ENCODE results near the gene PYDC1. TPM values are rescaled to one million over a fixed set of nuclear protein-coding genes. Genes with fewer than 3 reads are reported as not detected.

Gene PYDC1
- total RNA-seq, 1 donor from 2014 or later = not detected

DNA sequence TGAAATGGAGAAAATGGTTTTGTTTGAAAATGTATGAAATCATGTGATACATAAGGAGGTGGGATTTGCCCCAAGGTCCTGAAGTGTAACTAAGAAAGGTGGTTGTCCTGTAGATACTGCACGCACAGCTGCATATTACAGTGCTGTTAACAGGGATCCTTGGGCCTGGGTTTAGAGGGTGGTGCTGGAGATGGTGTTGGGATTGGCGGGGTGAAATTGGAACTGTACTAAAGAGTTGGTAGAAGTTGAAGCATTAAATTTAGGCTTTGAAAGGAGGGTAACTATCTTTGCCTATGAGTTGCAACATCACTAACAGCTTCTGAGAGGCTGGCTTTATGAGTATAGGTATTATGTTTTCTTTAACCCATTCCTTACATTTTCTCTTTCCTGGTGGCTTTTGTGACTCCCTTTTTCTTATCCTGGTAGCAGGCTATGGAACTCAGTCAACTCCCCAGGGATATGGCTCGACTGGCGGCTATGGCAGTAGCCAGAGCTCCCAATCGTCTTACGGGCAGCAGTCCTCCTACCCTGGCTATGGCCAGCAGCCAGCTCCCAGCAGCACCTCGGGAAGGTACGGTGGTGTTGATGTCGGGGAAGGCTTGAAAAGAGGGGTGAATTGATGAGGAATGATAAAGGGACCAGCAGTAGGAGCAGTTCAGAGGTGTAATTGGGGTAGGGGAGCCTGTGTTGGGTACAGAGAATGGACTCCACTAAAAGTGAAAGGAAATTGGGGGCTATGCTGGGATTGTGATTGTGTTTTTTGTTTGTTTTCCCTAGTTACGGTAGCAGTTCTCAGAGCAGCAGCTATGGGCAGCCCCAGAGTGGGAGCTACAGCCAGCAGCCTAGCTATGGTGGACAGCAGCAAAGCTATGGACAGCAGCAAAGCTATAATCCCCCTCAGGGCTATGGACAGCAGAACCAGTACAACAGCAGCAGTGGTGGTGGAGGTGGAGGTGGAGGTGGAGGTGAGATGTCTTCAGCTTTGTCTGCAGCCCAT is 33.2 kb downstream of the PYDC1 start:
- TF ChIP-seq, protein P1, sequence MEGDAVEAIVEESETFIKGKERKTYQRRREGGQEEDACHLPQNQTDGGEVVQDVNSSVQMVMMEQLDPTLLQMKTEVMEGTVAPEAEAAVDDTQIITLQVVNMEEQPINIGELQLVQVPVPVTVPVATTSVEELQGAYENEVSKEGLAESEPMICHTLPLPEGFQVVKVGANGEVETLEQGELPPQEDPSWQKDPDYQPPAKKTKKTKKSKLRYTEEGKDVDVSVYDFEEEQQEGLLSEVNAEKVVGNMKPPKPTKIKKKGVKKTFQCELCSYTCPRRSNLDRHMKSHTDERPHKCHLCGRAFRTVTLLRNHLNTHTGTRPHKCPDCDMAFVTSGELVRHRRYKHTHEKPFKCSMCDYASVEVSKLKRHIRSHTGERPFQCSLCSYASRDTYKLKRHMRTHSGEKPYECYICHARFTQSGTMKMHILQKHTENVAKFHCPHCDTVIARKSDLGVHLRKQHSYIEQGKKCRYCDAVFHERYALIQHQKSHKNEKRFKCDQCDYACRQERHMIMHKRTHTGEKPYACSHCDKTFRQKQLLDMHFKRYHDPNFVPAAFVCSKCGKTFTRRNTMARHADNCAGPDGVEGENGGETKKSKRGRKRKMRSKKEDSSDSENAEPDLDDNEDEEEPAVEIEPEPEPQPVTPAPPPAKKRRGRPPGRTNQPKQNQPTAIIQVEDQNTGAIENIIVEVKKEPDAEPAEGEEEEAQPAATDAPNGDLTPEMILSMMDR (IDR thresholded peaks at IDR 0.05; ENCODE audit: unreplicated experiment) = no peak
- Mint-ChIP-seq H3K27ac (peak overlapping the region; percentile 46), H3K27me3 (no peaks in the 10 kb centered on the region), H3K4me1 (ENCODE audit: low read depth) (peaks cover 21% of the 10 kb centered on the region), H3K4me3 (ENCODE audit: low read depth) (peak overlapping the region; percentile 96), H3K36me3 (ENCODE audit: insufficient read depth) (peaks cover 47% of the 10 kb centered on the region), H3K9me3 (ENCODE audit: low read depth) (no peaks in the 10 kb centered on the region)
- no peak for DNase-seq (ENCODE audit: low spot score, unreplicated experiment)

DNA sequence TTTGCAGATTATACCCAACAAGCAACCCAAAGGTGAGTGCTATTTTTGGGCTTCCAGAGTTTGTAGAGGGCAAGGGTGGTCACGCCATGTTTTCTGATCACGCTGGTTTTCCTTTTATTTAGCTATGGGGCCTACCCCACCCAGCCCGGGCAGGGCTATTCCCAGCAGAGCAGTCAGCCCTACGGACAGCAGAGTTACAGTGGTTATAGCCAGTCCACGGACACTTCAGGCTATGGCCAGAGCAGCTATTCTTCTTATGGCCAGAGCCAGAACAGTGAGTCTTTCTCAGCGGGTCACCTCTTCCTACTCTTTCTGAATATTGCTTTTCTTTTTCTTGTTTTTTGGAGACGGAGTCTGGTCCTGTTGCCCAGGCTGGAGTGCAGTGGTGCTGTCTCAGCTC is 34.5 kb downstream of the PYDC1 start:
- no peaks in the 10 kb centered on the region for H3K27me3 Mint-ChIP-seq
- no peak for DNase-seq (ENCODE audit: low spot score, unreplicated experiment)
- peaks cover 21% of the 10 kb centered on the region for H3K4me1 Mint-ChIP-seq (ENCODE audit: low read depth)
- peak overlapping the region; percentile 96 for H3K4me3 Mint-ChIP-seq (ENCODE audit: low read depth)
- no peaks in the 10 kb centered on the region for H3K9me3 Mint-ChIP-seq (ENCODE audit: low read depth)
- H3K36me3 Mint-ChIP-seq (ENCODE audit: insufficient read depth) = peaks cover 36% of the 10 kb centered on the region
- peak overlapping the region; percentile 88 for H3K27ac Mint-ChIP-seq
- TF ChIP-seq, protein P1 (IDR thresholded peaks at IDR 0.05; ENCODE audit: unreplicated experiment) = no peak

DNA sequence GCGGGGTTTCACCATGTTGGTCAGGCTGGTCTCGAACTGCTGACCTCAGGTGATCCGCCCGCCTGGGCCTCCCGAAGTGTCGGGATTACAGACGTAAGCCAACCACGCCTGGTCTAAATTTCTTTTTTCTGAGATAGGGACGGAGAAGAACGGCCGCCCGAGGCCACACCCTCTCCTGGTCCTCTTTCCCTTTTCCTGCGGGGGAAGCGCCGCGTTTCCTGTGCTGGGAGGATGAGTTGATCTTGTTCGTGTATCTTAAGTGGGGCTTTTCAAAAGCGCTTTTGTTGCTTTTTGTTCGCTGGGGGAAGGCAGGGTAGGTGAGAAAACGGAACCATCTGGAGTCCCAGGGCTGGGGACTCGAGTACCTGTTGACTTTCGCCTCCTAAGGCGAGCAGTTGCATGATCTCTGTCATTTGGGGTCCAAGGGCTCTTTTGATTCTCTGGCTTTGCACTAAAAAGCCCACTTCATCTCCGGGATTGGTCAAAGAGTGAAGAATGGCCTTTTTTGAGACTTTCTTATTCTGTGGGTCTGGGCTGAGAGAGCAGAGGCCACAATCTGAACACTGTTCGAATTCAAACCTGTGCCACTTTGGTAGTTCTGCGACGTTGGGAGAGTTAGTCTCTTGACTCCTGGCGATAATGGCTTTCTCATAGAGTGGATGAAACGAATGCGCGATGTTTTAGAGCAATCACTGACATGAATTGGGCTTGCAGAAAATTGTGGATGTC is 35.7 kb downstream of the PYDC1 start:
- Mint-ChIP-seq H3K36me3 (ENCODE audit: insufficient read depth) (peaks cover 29% of the 10 kb centered on the region), H3K27me3 (no peaks in the 10 kb centered on the region), H3K9me3 (ENCODE audit: low read depth) (no peaks in the 10 kb centered on the region), H3K4me1 (ENCODE audit: low read depth) (peaks cover 21% of the 10 kb centered on the region), H3K27ac (peak overlapping the region; percentile 100), H3K4me3 (ENCODE audit: low read depth) (peak overlapping the region; percentile 96)
- DNase-seq (ENCODE audit: low spot score, unreplicated experiment) = no peak
- TF ChIP-seq, protein P1 (IDR thresholded peaks at IDR 0.05; ENCODE audit: unreplicated experiment) = no peak

DNA sequence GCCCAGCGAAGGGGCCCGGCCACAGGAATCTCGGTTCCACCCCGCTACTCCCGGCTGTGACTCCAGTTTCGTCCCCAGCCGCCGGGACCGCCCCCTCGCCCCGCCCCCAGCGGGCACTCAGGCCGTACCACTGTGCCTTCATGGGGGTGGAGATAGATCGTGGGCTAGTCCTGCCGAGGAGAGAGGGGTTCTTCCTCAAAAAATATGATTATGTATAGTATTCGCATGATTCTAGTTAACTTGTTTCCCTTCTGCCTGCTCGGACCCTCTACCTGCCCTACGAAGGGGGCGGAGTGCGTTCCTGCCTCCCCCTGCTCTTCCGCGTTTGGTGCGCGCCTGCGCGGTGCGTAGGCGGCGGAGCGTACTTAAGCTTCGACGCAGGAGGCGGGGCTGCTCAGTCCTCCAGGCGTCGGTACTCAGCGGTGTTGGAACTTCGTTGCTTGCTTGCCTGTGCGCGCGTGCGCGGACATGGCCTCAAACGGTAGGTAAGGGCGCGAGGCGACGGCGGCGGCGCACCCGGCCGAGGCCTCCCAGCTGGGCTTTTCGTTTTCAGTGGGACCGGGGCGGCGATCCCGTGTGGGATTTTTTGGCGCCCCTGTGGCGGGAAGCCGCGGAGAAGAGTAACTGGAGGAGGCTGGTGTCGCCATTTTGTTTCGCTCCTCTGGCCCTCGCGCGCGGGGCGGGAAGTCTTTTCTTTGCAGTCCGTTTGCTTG is 37.0 kb downstream of the PYDC1 start, which contains the start of gene FUS:
Gene FUS, plus strand, starts transcription at position 393 of the 713 bp plus-strand sequence. Its CDS starts 76 bp downstream, at position 469.
- H3K4me1 Mint-ChIP-seq (ENCODE audit: low read depth) = peaks cover 21% of the 10 kb centered on the region
- TF ChIP-seq, protein P1 (IDR thresholded peaks at IDR 0.05; ENCODE audit: unreplicated experiment) = no peak
- DNase-seq (ENCODE audit: low spot score, unreplicated experiment) = peak; percentile 83

More for the DNA sequence above, 37.0 kb downstream of the PYDC1 start, which contains the start of gene FUS:
- Mint-ChIP-seq H3K27ac (peak within 1 kb of the TSS; percentile 100), H3K9me3 (ENCODE audit: low read depth) (no peaks in the 10 kb centered on the region), H3K36me3 (ENCODE audit: insufficient read depth) (peaks cover 20% of the 10 kb centered on the region), H3K27me3 (no peaks in the 10 kb centered on the region), H3K4me3 (ENCODE audit: low read depth) (peak within 1 kb of the TSS; percentile 96)
